Fibroblast of the aortic adventitia (primary cell): Measurements from ENCODE around the gene NOL4L. TPM values are rescaled to one million over a fixed set of nuclear protein-coding genes. Genes with fewer than 3 reads are reported as not detected.
"Not testable (repeated sequence)": the region's sequence is repeated elsewhere in the genome, so short reads cannot be mapped to it uniquely, and the experiment has no call there.

Experiments
- DNase-seq: peaks from one replicate; pipeline ENCODE4 v3.0.0-alpha.2; 2010; ENCODE audit warnings: low read depth
- H3K4me3 ChIP-seq: 2 replicates; pipeline ENCODE4 v1.5.1; 2011; ENCODE audit warnings: low read depth, mild to moderate bottlenecking, control low read depth, low read length, moderate library complexity
- CTCF ChIP-seq: IDR thresholded peaks from 2 replicates; pipeline ENCODE4 v1.5.1; 2011; ENCODE audit warnings: mild to moderate bottlenecking, low read length, control low read depth, inconsistent platforms; ENCODE audit not compliant: insufficient read depth
- total RNA-seq: library from RNA; depleted of rRNA; stranded (reverse); fragments of >200 nt; gene quantifications from 2 replicates; pipeline ENCODE4 v1.2.3, GENCODE V29; 2012; ENCODE audit warnings: low replicate concordance

The NOL4L gene
- total RNA-seq, 1 donor: 4.5 TPM

- H3K4me3 ChIP-seq: no peak overlapping the region
- DNase-seq: no peak
- TF ChIP-seq CTCF: no peak
Measured at GRCh38 chr20:32597714-32598113, 12.6 kb upstream of the NOL4L start.

- H3K4me3 ChIP-seq: no peak overlapping the region
- no peak for TF ChIP-seq CTCF
- DNase-seq: no peak
Measured at GRCh38 chr20:32596681-32597252, 11.6 kb upstream of the NOL4L start.

GRCh38 chr20:32595143-32595542 is 10.0 kb upstream of the NOL4L start:
- no peak for TF ChIP-seq CTCF

GRCh38 chr20:32594669-32595068 is 9.5 kb upstream of the NOL4L start:
- not testable (repeated sequence) for DNase-seq, H3K4me3 ChIP-seq

More at GRCh38 chr20:32595143-32595542, 10.0 kb upstream of the NOL4L start:
- no peak overlapping the region for H3K4me3 ChIP-seq
- no peak for DNase-seq

- no peak for TF ChIP-seq CTCF
- DNase-seq: no peak
- H3K4me3 ChIP-seq: no peak overlapping the region
Measured at GRCh38 chr20:32594204-32594603, 9.1 kb upstream of the NOL4L start.

GRCh38 chr20:32592616-32593015 is 7.5 kb upstream of the NOL4L start:
- DNase-seq: not testable (repeated sequence)

GRCh38 chr20:32592022-32592421 is 6.9 kb upstream of the NOL4L start:
- no peak for DNase-seq
- no peak for TF ChIP-seq CTCF
- H3K4me3 ChIP-seq: no peak overlapping the region

More at GRCh38 chr20:32592616-32593015, 7.5 kb upstream of the NOL4L start:
- not testable (repeated sequence) for H3K4me3 ChIP-seq

- TF ChIP-seq CTCF: no peak
- no peak for DNase-seq
- no peak overlapping the region for H3K4me3 ChIP-seq
Measured at GRCh38 chr20:32589769-32590168, 4.6 kb upstream of the NOL4L start.
